Islet precursor cell (in vitro differentiated cells): Measurements from ENCODE around the gene ITGB2.
"Not testable (repeated sequence)": the region's sequence is repeated elsewhere in the genome, so short reads cannot be mapped to it uniquely, and the experiment has no call there.

ENCODE experiments used
- DNase-seq: peaks from one replicate; pipeline ENCODE4 v3.0.0-alpha.2; 2018

The ITGB2 gene

GRCh38 chr21:44925378-44925755 lies 4.7 kb upstream of the ITGB2 start:
- DNase-seq, result no peak

GRCh38 chr21:44924606-44925377 lies 4.1 kb upstream of the ITGB2 start:
- no peak for DNase-seq

GRCh38 chr21:44923480-44924084 lies 2.9 kb upstream of the ITGB2 start:
- DNase-seq, result no peak

DNA sequence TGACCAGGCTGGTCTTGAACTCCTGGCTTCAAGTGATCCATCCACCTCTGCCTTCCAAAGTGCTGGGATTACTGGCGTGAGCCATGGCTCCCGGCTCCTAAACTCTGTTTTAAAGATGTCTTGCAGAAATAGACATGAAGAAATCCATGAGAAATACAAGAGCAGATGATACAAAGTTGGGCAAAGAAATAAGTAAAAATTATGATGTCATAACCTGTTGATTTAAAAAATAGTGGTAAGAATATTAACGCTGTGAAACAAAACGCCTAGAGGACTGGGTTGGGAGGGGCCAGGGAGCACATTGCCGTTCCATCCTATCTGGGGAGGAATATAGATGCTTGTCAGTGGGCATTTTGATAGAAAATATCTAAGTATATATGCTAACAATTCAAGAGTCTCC lies 1.2 kb upstream of the ITGB2 start:
- no peak for DNase-seq

DNA sequence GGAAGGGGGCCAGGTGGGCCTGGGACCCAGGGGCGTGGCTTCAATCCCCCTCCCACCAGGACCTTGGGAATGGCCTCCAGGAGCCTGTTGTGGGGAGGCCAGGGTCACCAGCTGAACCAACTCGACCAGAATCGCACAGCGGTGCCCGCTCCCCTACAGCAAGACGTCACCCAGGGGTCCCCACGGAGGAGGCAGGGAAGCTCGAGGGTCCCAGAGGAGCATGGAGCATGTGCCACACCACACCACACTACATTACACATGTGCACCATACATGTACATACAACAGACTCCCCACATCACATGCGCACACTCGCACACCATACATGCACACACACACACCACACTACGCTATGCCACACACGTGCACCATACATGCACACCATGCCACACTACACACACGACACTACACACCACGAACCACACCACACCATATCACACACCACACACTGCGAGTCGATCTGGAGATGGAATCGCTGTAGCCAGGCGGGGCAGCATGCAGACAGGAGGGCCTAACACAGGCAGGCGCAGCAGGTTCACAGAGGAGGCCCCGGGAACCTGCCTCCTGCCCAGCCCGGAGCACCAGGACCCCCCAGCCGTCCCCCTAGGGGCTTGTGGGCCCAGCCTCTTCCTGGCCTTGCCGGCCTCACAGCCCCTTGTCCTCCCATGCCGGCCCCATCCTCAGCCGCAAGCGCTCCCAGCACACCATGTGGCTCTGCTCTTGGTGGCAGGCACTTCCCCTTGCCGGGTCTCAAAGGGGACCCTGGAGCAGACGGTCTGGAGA lies 596 bp downstream of the ITGB2 start:
- DNase-seq, result no peak

DNA sequence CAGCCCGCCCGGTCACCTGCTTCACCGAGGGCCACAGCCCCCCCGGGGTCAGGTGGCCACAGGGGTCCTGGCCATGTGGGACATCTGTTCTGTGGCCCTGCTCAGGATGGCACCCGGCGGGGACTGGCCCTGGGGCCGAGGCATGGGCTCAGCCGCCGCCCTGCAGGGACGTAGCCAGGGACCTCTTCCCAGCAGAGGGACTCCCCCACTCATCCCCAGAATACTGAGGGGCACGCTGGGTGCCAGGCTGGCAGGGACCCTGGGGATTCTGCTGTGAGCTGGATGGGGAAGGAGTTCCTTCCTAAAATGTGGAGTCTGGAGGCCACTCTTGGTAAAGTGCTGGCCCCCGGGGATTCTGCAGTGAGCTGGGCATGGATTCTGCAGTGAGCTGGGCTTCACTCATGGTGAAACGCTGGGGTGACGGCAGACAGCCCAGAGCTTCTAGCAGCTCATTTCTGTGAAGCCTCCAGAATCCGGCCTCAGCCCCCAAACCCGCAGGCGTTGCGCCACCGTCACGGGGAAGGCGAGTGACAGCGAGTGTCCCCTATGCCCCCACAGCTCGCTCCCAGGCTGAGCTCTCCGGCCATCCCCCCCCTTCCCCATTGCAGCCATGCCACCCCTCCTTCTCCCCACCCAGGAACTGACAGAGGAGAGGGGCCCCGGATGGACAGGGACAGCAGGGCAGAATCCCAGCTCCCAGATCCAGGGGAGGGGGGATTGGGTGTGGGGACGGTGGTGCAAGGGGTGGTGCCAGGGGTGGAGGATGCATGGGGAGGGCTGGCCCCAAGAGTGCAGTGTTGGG lies 1.4 kb downstream of the ITGB2 start:
- DNase-seq, result no peak

DNA sequence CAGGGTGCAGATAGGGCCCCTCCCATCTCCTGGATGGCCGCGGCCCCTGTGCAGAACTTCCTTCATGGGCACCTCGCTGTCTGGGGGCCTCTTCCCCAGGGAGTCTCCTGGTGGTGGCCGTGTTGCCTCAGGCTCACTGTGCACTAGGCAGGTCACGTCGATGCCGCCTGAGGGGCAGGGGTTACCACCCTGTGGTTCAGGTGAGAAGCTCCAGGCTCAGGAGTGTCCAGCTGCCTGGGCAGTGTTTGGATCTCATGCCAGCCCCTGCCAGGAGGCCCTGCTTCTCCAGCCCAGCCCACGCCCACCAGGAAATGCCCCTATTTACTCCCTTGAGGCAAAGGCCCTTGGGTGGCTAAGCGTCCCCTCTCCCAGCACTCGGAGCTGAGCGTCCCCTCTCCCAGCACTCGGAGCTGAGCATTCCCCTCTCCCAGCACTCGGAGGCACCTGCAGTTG lies 2.1 kb downstream of the ITGB2 start:
- no peak for DNase-seq

DNA sequence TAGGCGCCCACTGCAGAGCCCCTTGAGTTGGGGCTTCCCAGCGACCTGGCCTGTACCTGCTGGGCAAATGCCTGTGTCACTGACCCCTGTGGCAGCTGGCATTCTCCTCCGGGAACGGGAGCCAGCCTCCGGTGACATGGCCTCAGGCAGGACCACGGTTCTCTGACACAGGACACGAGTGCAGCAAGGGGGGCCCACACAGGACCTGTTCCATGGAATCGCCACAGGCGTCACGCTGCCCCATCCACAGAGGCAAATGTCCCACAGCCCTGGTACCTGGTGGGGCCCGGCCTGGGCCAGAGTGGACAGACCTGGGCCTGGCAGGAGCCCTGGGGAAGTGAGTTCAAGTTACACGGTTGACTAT lies 2.6 kb downstream of the ITGB2 start:
- DNase-seq, result no peak

DNA sequence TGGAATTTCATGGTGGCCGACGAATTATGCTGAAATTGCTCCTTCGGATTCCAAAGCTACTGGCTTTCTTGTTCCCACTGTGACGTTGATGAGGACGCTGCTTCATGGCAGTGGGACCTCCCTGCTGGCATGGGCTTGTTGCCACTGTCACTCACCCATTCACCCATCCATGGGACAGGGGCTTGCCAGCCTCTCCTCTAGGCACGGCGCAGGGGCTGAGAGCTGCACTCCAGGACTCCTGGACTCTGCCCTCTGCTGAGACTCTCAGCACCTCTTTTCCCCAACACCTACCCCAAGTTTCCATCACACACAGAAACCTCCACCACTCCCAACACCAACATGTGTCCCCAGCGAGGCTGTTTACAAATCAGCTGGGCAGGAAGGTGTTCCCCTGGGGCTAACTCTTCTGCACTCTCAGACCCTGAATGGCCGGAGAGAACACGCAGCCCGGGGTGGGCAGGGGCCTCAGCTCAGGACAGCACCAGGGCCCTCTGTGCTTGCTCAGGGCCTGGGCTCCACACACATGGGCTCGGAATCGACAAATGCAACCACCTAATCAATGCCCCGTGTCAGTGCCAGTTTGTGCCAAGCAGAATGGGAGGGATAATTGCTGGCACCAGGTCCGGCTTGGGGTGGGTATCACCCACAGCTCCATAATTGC lies 3.1 kb downstream of the ITGB2 start:
- no peak for DNase-seq

GRCh38 chr21:44916965-44917364 lies 3.7 kb downstream of the ITGB2 start:
- no peak for DNase-seq

- DNase-seq, result no peak
Observed at GRCh38 chr21:44914176-44914874, 6.4 kb downstream of the ITGB2 start.

DNA sequence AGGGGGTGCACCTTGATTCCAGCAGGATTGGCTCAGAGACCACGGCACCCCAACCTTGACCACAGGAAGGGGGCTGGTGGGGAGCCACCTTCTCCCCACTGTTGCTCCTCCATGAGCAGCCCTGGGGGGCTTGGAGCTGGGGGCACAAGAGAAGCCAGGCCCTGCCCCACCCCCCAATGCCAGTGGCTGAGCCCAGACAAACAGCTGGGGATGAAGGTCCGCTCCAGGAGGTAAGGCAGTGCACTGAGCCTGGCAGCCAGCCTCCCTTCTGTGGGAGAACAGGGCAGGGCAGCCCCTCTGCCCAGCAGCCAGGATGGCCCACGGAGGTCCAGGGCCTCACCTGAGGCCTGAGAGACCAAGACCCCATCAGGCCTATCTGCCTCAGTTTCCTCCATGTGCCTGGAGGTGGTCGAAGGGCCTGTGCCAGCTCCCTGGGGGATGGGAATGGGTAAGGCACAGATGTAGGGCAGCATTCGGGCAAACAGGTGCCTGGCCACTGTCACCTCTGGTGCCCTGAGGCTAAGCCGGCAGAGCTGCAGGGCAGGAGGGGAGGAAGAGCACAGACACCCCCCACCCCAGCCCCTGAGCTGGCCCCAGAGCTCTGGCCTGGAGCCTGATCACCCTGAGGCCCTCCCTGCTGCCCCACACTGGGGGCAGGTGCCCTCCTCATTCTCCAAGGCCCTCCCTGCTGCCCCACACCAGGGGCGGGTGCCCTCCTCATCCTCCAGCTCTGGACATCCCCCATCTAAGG lies 7.1 kb downstream of the ITGB2 start:
- DNase-seq, result no peak

DNA sequence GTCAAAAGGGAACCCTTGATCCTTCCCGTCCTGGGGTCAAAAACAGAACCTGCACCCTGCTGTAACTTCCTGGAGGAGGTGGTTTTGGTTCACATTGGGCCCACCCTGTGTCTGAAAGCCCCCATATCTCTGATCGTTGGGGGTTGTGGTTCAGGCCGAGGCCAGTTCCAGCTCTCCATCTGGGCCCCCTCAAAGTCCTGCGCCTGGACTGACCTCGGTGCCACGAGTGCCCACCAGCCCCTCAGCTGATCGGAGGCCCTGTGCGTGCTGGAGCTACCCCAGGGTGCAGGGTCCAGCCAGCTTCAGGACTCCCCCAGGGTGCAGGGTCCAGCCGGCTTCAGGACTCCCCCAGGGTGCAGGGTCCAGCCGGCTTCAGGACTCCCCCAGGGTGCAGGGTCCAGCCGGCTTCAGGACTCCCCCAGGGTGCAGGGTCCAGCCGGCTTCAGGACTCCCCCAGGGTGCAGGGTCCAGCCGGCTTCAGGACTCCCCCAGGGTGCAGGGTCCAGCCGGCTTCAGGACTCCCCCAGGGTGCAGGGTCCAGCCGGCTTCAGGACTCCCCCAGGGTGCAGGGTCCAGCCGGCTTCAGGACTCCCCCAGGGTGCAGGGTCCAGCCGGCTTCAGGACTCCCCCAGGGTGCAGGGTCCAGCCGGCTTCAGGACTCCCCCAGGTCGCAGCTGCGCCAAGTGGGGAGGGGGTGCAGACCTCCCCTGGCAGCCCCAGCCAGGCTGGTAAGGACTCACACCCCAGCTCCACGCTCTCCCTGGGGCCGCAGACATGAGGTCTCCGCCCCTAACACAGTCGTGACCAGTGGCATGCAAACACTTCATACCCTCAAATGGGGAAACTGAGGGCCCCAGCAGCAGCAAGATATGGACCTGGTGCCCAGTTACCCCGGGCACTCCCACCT lies 7.9 kb downstream of the ITGB2 start:
- not testable (repeated sequence) for DNase-seq

GRCh38 chr21:44912158-44912473 lies 8.6 kb downstream of the ITGB2 start:
- no peak for DNase-seq

GRCh38 chr21:44911384-44912157 lies 9.1 kb downstream of the ITGB2 start:
- DNase-seq, result no peak

DNA sequence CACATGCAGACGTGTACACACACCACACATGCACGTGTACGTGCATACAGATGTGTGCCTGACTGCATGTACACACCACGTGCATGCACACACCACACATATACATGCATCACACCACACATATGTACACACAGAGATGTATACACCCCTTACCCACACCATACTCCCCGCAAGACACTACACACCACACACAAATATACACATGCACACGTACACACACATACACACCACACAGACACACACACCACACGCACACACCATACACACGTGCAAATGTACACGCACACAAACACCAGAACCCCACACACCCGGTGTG lies 9.7 kb downstream of the ITGB2 start:
- no peak for DNase-seq

GRCh38 chr21:44910229-44911067 lies 10.3 kb downstream of the ITGB2 start:
- DNase-seq, result no peak

DNA sequence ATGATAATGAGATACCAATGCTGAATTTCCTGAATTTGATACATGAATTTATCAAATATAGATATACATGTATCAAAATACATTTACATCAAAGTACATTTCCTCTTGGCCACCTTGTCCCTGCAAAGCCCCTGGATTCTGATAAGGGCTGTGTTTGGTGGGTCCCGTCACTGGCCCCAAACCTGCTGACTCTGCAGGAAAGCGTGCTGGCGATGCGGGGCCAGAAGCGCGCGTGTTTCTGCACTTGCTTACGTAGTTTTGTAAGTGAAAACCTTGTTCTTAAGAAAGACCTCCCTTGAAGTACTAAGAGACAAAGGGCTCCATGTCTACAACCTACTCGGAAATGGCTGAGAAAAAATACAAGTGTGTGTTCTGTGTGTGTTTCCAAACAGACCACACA lies 11.0 kb downstream of the ITGB2 start:
- no peak for DNase-seq

GRCh38 chr21:44908908-44909307 lies 11.8 kb downstream of the ITGB2 start:
- DNase-seq, result no peak
